Breast epithelium (tissue), 4 donors: ENCODE results near the gene IGSF9. TPM values are rescaled to one million over a fixed set of nuclear protein-coding genes. Genes with fewer than 3 reads are reported as not detected.
A peak's percentile ranks its signal among the peaks of the same experiment; 100 is the strongest.

Source experiments
- DNase-seq, 2 donors: peaks; one replicate each; pipeline ENCODE4 v3.0.0-alpha.2; 2019; ENCODE audit warnings: low spot score in 2 of 2
- H3K27ac ChIP-seq, 2 donors: fragments of 200-600 bp; sonication (generic) in 1 of 2; one replicate each; pipeline ENCODE4 v1.5.1; 2016 to 2019; ENCODE audit warnings: mild to moderate bottlenecking in 1 of 2
- H3K27me3 ChIP-seq, 2 donors: fragments of 200-600 bp; sonication (generic) in 1 of 2; one replicate each; pipeline versions ENCODE4 v1.5.1 to v1.6.0; 2017 to 2019; ENCODE audit warnings: control low read depth in 1 of 2, mild to moderate bottlenecking in 1 of 2
- H3K36me3 ChIP-seq: fragments of 200-600 bp; one replicate; pipeline ENCODE4 v1.5.1; 2019
- H3K4me1 ChIP-seq, 2 donors: fragments of 200-600 bp; sonication (generic); one replicate each; pipeline ENCODE4 v1.5.1; 2016 to 2019; ENCODE audit warnings: control low read depth in 1 of 2
- H3K4me3 ChIP-seq, 3 donors: fragments of 200-600 bp; sonication (generic); 1 replicate in 2 of 3; 2 replicates in 1 of 3; pipeline ENCODE4 v1.5.1; 2016 to 2019; ENCODE audit warnings: mild to moderate bottlenecking in 3 of 3, moderate library complexity in 2 of 3
- H3K9me3 ChIP-seq, 2 donors: fragments of 200-600 bp; sonication (generic) in 1 of 2; one replicate each; pipeline ENCODE4 v1.5.1; 2016 to 2019; ENCODE audit warnings: control low read depth in 1 of 2
- CTCF ChIP-seq, 3 donors: fragments of 450-650 bp; IDR thresholded peaks; one replicate each; pipeline ENCODE4 v1.5.1; 2016 to 2017; ENCODE audit warnings: antibody characterized with exemption in 3 of 3, mild to moderate bottlenecking in 3 of 3, moderate library complexity in 3 of 3
- POLR2A ChIP-seq: fragments of 450-650 bp; IDR thresholded peaks from one replicate; pipeline ENCODE4 v1.6.1; 2016; ENCODE audit warnings: antibody characterized with exemption, mild to moderate bottlenecking, moderate library complexity
- POLR2AphosphoS5 ChIP-seq, 3 donors: sonication (generic); formaldehyde crosslinking; IDR thresholded peaks; one replicate each; pipeline ENCODE4 v1.6.1; 2017; ENCODE audit warnings: antibody characterized with exemption in 3 of 3
- intact Hi-C: fragments of 100-400 bp; cut with DNase I; formaldehyde crosslinking; loops from one replicate; pipeline ENCODE4 v1.15.1; 2023; ENCODE audit warnings: low total_unique reads
- total RNA-seq, 3 donors: library from RNA; depleted of rRNA; stranded (reverse); fragments of >200 nt; gene quantifications; one replicate each; pipeline ENCODE4 v1.1.0, GENCODE V29; 2016

IGSF9 gene
- total RNA-seq, 3 donors from 2014 or later, result 5.9 to 8.0 TPM; not detected in 1

GRCh38 chr1:159981351-159982055 lies 36.1 kb upstream of the IGSF9 start:
- no peaks in the 10 kb centered on the region for H3K27me3 ChIP-seq
- DNase-seq, result peak in 1 of 2 donors; percentile 5
- no peak for TF ChIP-seq POLR2AphosphoS5 (IDR thresholded peaks at IDR 0.05)
- TF ChIP-seq CTCF (IDR thresholded peaks at IDR 0.05), result no peak
- TF ChIP-seq POLR2A, result no peak
- no peaks in the 10 kb centered on the region for H3K4me1 ChIP-seq
- H3K4me3 ChIP-seq, result no peak overlapping the region
- H3K27ac ChIP-seq, result no peak overlapping the region
- H3K9me3 ChIP-seq, result no peaks in the 10 kb centered on the region
- no peaks in the 10 kb centered on the region for H3K36me3 ChIP-seq
- intact Hi-C loops, result no loop called here

GRCh38 chr1:159980786-159981185 lies 35.4 kb upstream of the IGSF9 start:
- TF ChIP-seq CTCF (IDR thresholded peaks at IDR 0.05) (no peak), POLR2AphosphoS5 (IDR thresholded peaks at IDR 0.05) (no peak), POLR2A (no peak)
- no peak for DNase-seq
- Histone ChIP-seq H3K4me3 (no peak overlapping the region), H3K36me3 (no peaks in the 10 kb centered on the region), H3K4me1 (no peaks in the 10 kb centered on the region), H3K9me3 (no peaks in the 10 kb centered on the region), H3K27me3 (no peaks in the 10 kb centered on the region), H3K27ac (no peak overlapping the region)
- intact Hi-C loops, result no loop called here

GRCh38 chr1:159980076-159980475 lies 34.7 kb upstream of the IGSF9 start:
- H3K4me3 ChIP-seq, result no peak overlapping the region
- H3K27me3 ChIP-seq, result no peaks in the 10 kb centered on the region
- no peaks in the 10 kb centered on the region for H3K4me1 ChIP-seq
- intact Hi-C loops, result no loop called here
- H3K36me3 ChIP-seq, result no peaks in the 10 kb centered on the region
- H3K9me3 ChIP-seq, result no peaks in the 10 kb centered on the region
- TF ChIP-seq POLR2A, result no peak
- TF ChIP-seq CTCF (IDR thresholded peaks at IDR 0.05), result no peak
- no peak for TF ChIP-seq POLR2AphosphoS5 (IDR thresholded peaks at IDR 0.05)
- peak in 1 of 2 donors; percentile 11 for DNase-seq
- H3K27ac ChIP-seq, result no peak overlapping the region

- H3K9me3 ChIP-seq, result no peaks in the 10 kb centered on the region
Measured at GRCh38 chr1:159979257-159979656, 33.8 kb upstream of the IGSF9 start.

GRCh38 chr1:159978107-159978398 lies 32.6 kb upstream of the IGSF9 start:
- H3K4me1 ChIP-seq, result no peaks in the 10 kb centered on the region
- TF ChIP-seq POLR2A (no peak), CTCF (IDR thresholded peaks at IDR 0.05) (no peak)
- H3K9me3 ChIP-seq, result no peaks in the 10 kb centered on the region
- no peaks in the 10 kb centered on the region for H3K36me3 ChIP-seq
- no peak overlapping the region for H3K27ac ChIP-seq
- intact Hi-C loops, result no loop called here
- DNase-seq, result no peak
- no peak overlapping the region for H3K4me3 ChIP-seq
- H3K27me3 ChIP-seq, result no peaks in the 10 kb centered on the region

More at GRCh38 chr1:159979257-159979656, 33.8 kb upstream of the IGSF9 start:
- Histone ChIP-seq H3K27ac (no peak overlapping the region), H3K4me3 (no peak overlapping the region), H3K4me1 (no peaks in the 10 kb centered on the region), H3K27me3 (no peaks in the 10 kb centered on the region), H3K36me3 (no peaks in the 10 kb centered on the region)
- intact Hi-C loops, result no loop called here
- TF ChIP-seq POLR2AphosphoS5 (IDR thresholded peaks at IDR 0.05) (no peak), POLR2A (no peak), CTCF (IDR thresholded peaks at IDR 0.05) (no peak)
- no peak for DNase-seq
